Skeletal muscle satellite cell (primary cell): Measurements from ENCODE around the gene BUD23.
A peak's percentile ranks its signal among the peaks of the same experiment; 100 is the strongest.
"Not testable (repeated sequence)": the region's sequence is repeated elsewhere in the genome, so short reads cannot be mapped to it uniquely, and the experiment has no call there.

ENCODE experiments used
- H3K27me3 ChIP-seq: 2 replicates; pipeline ENCODE4 v1.7.0; 2013; ENCODE audit warnings: low read length; ENCODE audit not compliant: control insufficient read depth, insufficient read depth
- H3K36me3 ChIP-seq: 2 replicates; pipeline ENCODE4 v1.7.0; 2013; ENCODE audit warnings: mild to moderate bottlenecking, control low read depth, low read length; ENCODE audit not compliant: insufficient read depth
- H3K4me1 ChIP-seq: 2 replicates; pipeline ENCODE4 v1.7.0; 2013; ENCODE audit warnings: low read length; ENCODE audit not compliant: control insufficient read depth, insufficient read depth
- H3K4me2 ChIP-seq: 2 replicates; pipeline ENCODE4 v1.7.0; 2013; ENCODE audit warnings: mild to moderate bottlenecking, low read length
- H3K4me3 ChIP-seq: 2 replicates; pipeline ENCODE4 v1.7.0; 2013; ENCODE audit warnings: low read length
- H3K9ac ChIP-seq: 2 replicates; pipeline ENCODE4 v1.7.0; 2013; ENCODE audit warnings: mild to moderate bottlenecking, low read depth, low read length, moderate library complexity
- H3K9me3 ChIP-seq: replicated peaks from 2 replicates; pipeline ENCODE4 v1.7.0; 2013; ENCODE audit warnings: mild to moderate bottlenecking, control low read depth, low read length

Gene BUD23

DNA sequence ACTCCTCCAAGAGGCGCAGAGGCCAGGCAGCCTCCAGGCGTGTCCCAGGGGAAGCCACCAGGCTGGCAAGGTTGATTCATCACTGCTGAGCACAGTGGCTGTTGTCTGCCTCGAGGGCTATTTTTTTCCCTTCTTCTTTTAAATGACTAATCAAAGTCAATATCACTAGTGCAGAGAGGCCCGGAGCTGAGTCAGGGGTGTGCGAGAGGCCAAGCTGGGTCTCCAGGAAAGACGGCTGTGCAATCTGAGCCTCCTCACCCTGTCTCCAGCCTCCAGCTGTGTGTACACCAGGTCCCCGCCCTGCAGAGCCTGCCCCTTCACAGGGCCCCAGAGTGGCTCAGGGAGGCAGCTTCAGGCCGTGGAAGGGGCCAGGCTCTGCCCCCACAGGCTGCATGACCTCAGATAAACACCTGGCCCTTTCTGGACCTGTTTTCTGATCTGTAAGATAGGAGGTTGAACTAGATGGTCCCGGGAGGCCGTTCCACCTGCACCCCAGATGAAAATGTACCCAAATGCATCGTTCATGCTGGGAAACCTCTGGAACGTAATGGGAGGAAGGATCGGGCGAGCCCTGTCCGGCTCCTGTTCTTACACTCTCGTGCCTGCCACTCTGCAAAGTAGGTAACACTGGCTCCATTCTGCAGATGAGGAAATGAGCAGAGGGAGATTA, 32.4 kb downstream of the BUD23 start:
- Histone ChIP-seq H3K9ac (peak overlapping the region; percentile 11), H3K4me1 (peaks cover 40% of the 10 kb centered on the region), H3K36me3 (peaks cover 40% of the 10 kb centered on the region), H3K4me3 (peak overlapping the region; percentile 43), H3K9me3 (no peaks in the 10 kb centered on the region), H3K4me2 (peak overlapping the region; percentile 93), H3K27me3 (no peaks in the 10 kb centered on the region)

DNA sequence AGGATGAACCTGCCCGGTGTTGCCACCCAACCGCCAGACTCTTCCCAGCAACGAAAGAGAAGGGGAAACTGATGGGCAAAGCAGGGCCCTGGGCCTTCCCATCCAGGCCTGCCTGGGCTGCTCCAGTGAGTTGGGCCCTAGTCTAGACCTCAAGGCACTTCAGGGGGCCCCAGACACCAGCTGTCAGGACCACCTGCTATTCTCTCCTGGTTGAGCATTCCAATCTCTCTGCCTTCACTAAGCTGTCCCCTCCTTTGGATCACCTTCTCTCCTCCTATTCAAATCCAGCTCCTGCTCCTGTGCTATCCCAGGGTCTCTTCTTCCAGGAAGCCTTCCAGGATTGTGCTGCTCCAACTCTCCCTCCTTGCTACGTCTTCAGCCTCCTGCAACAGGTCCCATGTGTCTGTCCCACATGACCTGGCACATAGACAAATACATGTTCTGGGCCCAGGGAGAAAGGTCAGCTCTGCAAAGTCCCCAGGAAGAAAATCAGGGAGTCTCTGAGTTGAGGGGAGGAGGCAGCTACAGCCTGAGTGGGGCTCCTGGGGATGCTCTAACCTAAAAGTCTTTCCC, 33.0 kb downstream of the BUD23 start:
- peaks cover 44% of the 10 kb centered on the region for H3K4me1 ChIP-seq
- peak overlapping the region; percentile 88 for H3K9ac ChIP-seq
- H3K27me3 ChIP-seq = no peaks in the 10 kb centered on the region
- H3K36me3 ChIP-seq = peaks cover 37% of the 10 kb centered on the region
- H3K4me3 ChIP-seq = peak overlapping the region; percentile 96
- H3K4me2 ChIP-seq = peak overlapping the region; percentile 93
- no peaks in the 10 kb centered on the region for H3K9me3 ChIP-seq

DNA sequence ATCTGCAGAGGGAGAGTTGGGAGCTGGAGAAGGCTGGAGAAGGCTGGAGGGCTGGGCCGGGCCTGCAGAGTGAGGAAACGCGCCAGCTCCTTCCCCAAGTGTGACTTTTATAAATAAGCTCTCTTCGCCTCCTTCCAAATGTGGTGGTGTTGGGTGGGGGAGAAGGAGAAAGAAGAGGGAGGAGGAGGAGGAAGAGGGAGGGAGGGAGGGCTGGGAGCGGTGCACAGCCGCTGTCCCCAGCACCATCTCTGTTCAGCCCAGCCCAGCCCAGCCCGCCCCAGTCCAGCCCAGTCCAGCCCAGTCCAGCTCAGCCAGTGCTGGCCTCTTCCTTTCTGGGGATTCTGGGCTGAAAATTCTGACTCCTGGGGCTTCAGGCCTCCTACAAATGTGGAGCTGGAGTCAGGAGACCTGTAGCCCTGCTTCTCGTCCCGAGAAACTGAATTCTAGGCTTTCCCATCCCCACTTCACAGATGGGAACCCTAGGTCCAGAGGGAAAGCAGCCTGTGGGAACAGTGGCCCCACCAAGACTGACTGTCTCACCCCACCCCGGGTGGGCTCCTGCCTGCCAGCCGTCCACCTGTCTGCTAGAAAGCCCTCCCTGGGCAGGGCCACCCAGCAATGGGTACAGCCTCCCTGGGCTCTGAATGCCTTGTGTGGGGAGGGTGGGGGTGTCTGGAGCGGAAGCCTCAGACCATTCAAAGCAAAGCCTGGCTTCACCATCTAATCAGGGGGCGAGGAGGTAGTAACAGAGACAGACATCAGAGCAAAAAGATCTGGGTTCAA, 33.8 kb downstream of the BUD23 start:
- H3K4me1 ChIP-seq = peaks cover 50% of the 10 kb centered on the region
- no peaks in the 10 kb centered on the region for H3K9me3 ChIP-seq
- H3K4me3 ChIP-seq = peak overlapping the region; percentile 96
- H3K27me3 ChIP-seq = no peaks in the 10 kb centered on the region
- peak overlapping the region; percentile 88 for H3K9ac ChIP-seq
- H3K36me3 ChIP-seq = peaks cover 31% of the 10 kb centered on the region
- H3K4me2 ChIP-seq = peak overlapping the region; percentile 93

DNA sequence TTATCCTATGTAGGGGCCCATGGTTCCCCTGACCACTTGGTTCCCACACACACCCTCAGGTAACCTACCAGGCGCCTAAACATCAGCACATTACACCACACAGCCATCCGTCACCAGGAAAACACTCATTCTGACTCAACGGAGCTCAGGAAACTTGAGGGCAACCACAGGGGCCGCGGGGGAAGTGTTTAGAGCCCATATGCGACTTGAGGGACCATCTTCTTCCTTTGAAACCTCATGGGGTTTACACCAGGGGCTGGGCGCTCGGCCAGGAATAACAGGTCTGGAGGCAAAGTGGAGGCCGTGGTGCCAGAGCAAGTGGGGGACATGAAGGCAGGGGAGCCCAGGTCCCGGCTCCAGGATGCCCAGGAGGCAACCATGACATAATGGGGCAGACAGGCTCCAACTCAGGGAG, 34.6 kb downstream of the BUD23 start:
- peak overlapping the region; percentile 93 for H3K4me2 ChIP-seq
- H3K9me3 ChIP-seq = no peaks in the 10 kb centered on the region
- peaks cover 23% of the 10 kb centered on the region for H3K36me3 ChIP-seq
- H3K9ac ChIP-seq = peak overlapping the region; percentile 88
- H3K4me3 ChIP-seq = peak overlapping the region; percentile 96
- H3K4me1 ChIP-seq = peaks cover 46% of the 10 kb centered on the region
- H3K27me3 ChIP-seq = no peaks in the 10 kb centered on the region

DNA sequence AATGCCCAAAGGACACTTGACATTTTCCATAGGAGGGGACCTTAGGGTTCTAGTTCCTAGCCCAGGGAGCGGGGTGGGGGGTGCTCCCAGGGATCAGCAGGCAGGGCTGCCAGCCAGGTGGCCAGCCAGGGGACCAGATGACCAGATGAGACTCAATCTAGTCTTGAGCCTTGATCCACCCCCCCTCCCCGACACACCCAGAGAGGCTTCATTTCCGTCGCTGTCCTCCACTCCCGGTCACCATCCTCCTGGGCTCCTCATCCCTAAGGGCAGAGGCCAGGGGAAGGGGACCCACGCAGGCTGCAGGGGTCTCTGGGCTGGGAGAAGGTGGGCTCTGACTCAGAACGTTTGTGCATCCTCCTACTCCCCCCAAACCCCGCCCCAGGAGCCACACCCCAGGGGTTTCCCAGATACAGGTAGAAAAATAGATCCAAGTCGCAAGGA, 35.1 kb downstream of the BUD23 start:
- H3K4me1 ChIP-seq = peaks cover 46% of the 10 kb centered on the region
- peak overlapping the region; percentile 96 for H3K4me3 ChIP-seq
- no peaks in the 10 kb centered on the region for H3K9me3 ChIP-seq
- H3K27me3 ChIP-seq = no peaks in the 10 kb centered on the region
- H3K9ac ChIP-seq = peak overlapping the region; percentile 88
- peaks cover 19% of the 10 kb centered on the region for H3K36me3 ChIP-seq
- peak overlapping the region; percentile 93 for H3K4me2 ChIP-seq

DNA sequence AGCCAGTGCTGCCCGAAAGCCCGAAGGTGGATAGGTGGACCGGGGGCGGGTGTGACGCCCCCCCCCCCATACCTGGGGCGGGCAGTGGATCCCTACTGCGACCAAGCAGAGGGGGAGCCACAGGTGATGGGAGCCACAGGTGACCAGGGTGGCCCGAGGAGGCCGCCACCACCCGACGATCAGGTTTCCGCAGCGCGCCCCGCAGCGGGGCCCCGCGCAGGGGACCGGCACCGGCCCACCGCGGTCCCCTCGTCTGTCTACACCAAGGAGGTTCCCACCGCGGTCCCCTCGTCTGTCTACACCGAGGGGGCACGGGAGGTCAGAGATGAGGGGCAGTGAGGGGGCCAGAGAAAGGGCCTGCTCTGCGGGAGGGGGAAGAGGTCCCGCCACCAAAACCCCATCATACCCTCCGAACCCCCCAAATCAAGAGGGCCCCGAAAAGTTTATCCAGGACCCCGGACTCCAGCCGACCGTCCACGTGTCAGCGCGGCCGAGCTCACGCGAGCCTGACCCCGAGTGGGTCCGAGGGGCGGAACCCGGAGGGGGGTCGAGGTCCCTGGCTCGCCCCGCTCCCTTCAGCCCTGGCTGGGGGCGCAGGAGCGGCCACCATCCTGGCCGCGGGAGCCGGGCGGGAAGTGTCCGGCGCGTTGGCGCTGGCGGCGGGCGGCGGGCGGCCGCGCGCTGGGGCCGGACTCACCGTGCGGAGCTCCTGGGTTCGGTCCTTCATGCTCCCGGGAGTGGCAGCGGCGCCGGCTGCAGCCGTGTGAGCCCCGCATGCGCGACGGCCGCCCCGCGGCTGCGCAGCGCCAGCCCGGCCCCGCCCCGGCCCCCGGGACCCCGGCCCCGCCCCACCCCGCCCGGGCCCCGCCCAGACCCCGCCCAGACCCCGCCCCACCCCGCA, 35.8 kb downstream of the BUD23 start, which contains the start of gene STX1A:
Gene STX1A, minus strand, starts transcription at position 765 of the 901 bp plus-strand sequence. Its CDS starts 38 bp downstream, at position 727.
- peak within 1 kb of the TSS; percentile 88 for H3K9ac ChIP-seq

DNA sequence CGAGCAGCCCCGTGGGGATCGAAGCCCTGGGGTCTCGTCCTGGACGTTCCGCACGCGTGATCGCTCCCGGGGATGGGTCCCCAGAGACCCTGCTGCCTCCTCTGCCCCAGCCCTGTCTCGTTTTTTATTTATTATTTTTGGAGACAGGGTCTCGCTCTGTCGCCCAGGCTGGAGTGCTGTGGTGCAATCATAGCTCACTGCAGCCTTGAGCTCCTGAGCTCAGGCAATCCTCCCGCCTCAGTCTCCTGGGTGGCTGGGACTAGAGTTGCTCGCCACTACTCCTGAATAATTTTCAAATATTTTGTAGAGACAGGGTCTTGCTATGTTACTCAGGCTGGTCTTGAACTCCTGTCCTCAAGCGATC, 36.4 kb downstream of the BUD23 start:
- Histone ChIP-seq H3K27me3 (no peaks in the 10 kb centered on the region), H3K9me3 (no peaks in the 10 kb centered on the region), H3K4me1 (peaks cover 46% of the 10 kb centered on the region), H3K9ac (no peak overlapping the region), H3K4me3 (peak overlapping the region; percentile 59), H3K4me2 (peak overlapping the region; percentile 82), H3K36me3 (peaks cover 13% of the 10 kb centered on the region)

More for the DNA sequence above, 35.8 kb downstream of the BUD23 start, which contains the start of gene STX1A:
- H3K36me3 ChIP-seq = peaks cover 13% of the 10 kb centered on the region
- H3K4me1 ChIP-seq = peaks cover 46% of the 10 kb centered on the region
- H3K27me3 ChIP-seq = no peaks in the 10 kb centered on the region
- peak within 1 kb of the TSS; percentile 96 for H3K4me3 ChIP-seq
- H3K9me3 ChIP-seq = no peaks in the 10 kb centered on the region
- H3K4me2 ChIP-seq = peak within 1 kb of the TSS; percentile 93

DNA sequence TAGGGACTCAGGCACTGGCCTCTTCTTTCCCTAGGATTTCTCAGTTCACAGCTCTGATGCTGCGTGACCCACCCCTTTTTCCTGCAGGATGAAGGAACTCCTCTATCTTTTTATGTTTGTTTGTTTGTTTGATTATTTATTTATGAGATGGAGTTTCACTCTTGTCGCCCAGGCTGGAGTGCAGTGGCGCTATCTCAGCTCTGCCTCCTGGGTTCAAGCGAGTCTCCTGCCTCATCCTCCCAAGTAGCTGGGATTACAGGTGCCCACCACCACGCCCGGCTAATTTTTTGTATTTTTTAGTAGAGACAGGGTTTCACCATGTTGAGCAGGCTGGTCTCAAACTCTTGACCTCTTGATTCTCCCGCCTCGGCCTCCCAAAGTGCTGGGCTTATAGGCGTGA, 37.0 kb downstream of the BUD23 start:
- not testable (repeated sequence) for H3K9ac ChIP-seq, H3K27me3 ChIP-seq, H3K9me3 ChIP-seq, H3K4me2 ChIP-seq, H3K4me3 ChIP-seq
- H3K36me3 ChIP-seq = peaks cover 10% of the 10 kb centered on the region
- H3K4me1 ChIP-seq = peaks cover 43% of the 10 kb centered on the region

DNA sequence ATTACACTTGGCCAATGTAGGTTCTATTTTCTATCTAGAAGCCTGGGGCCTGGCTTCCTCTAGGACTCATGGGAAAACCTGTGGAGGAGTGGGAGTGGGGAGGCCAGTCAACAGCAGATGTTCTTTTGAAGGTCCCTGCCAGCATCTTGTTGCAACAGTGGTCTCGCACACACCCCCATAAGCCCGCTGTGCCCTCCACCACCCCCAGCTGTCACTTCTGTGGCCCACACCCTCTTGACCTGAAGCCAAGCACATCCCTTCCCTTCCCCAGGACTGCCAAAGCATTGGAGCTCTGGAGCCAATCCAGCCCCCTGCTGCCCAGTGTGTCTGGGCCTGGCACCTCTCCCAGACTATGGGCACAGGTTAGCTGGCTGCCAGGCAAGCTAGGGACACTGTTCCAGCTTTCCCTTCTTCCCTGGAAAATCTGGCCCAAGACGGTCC, 38.0 kb downstream of the BUD23 start:
- Histone ChIP-seq H3K36me3 (peaks cover 4% of the 10 kb centered on the region), H3K4me3 (no peak overlapping the region), H3K4me1 (peaks cover 34% of the 10 kb centered on the region), H3K9me3 (no peaks in the 10 kb centered on the region), H3K27me3 (no peaks in the 10 kb centered on the region), H3K9ac (no peak overlapping the region), H3K4me2 (no peak overlapping the region)

DNA sequence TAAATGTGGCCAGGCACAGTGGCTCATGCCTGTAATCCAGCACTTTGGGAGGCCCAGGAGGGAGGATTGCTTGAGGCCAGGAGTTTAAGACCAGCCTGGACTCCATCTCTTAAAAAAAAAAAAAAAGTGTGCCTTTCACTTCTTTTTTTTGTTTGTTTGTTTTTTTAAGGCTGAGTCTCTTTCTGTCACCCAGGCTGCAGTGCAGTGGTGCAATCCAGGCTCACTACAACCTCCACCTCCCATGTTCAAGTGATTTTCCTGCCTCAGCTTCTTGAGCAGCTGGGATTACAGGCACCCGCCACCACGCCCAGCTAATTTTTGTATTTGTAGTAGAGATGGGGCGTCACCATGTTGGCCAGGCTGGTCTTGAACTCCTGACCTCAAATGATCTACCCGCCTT, 38.8 kb downstream of the BUD23 start:
- not testable (repeated sequence) for H3K27me3 ChIP-seq, H3K9ac ChIP-seq, H3K9me3 ChIP-seq, H3K4me2 ChIP-seq, H3K4me3 ChIP-seq, H3K36me3 ChIP-seq
- H3K4me1 ChIP-seq = peaks cover 26% of the 10 kb centered on the region

DNA sequence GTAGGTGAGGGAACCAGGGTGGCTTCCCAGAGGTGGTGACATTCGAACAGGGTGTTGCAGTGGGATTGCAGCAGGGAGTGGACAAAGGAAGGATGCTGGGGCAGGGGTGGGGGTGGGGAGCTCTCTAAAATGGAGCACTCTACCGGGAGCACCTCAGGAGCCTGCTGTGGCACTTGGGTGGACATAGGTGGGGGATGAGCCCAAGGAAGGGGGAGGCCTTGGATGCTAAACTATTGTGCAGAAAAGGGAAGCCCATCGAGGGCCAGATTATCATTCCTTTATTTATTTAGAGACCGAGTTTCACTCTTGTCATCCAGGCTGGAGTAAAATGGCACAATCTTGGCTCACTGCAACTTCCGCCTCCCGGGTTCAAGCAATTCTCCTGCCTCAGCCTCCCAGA, 39.4 kb downstream of the BUD23 start:
- H3K4me2 ChIP-seq = no peak overlapping the region
- peaks cover 20% of the 10 kb centered on the region for H3K4me1 ChIP-seq
- no peak overlapping the region for H3K9ac ChIP-seq
- H3K9me3 ChIP-seq = no peaks in the 10 kb centered on the region
- no peaks in the 10 kb centered on the region for H3K36me3 ChIP-seq
- H3K27me3 ChIP-seq = peaks cover 4% of the 10 kb centered on the region
- H3K4me3 ChIP-seq = no peak overlapping the region
